ENCODE measurements around the gene COMMD9.

Gene COMMD9

GRCh38 chr11:36228689-36229088 is 60.5 kb downstream of the COMMD9 start:
- no peak for TF ChIP-seq CTCF (IDR thresholded peaks at IDR 0.05)
- Histone ChIP-seq H3K4me3 (no peak overlapping the region), H3K27ac (peak overlapping the region in 1 of 2 donors; percentile 71)
- DNase-seq (ENCODE audit: low spot score) = no peak

GRCh38 chr11:36227044-36227443 is 62.2 kb downstream of the COMMD9 start:
- Histone ChIP-seq H3K27ac (no peak overlapping the region), H3K4me3 (no peak overlapping the region)
- no peak for TF ChIP-seq CTCF (IDR thresholded peaks at IDR 0.05)
- no peak for DNase-seq (ENCODE audit: low spot score)

- Histone ChIP-seq H3K4me3 (no peak overlapping the region), H3K27ac (no peak overlapping the region)
- DNase-seq (ENCODE audit: low spot score) = no peak
- TF ChIP-seq CTCF (IDR thresholded peaks at IDR 0.05) = no peak
Observed at GRCh38 chr11:36224209-36224882, 64.9 kb downstream of the COMMD9 start.

- no peak overlapping the region for H3K4me3 ChIP-seq
- no peak for DNase-seq (ENCODE audit: low spot score)
Observed at GRCh38 chr11:36222831-36223635, 66.2 kb downstream of the COMMD9 start.

More at GRCh38 chr11:36222831-36223635, 66.2 kb downstream of the COMMD9 start:
- H3K27ac ChIP-seq = no peak overlapping the region
- TF ChIP-seq CTCF (IDR thresholded peaks at IDR 0.05) = no peak
